ENCODE data around the gene PELI3. TPM values are rescaled to one million over a fixed set of nuclear protein-coding genes. Genes with fewer than 3 reads are reported as not detected.

The PELI3 gene
- 3.4 to 5.2 TPM (median 4.6 TPM) in 5 replicates for total RNA-seq (2022; extraction: Qiagen RNA extraction)

GRCh38 chr11:66466225-66467033 lies at the start of gene PELI3:
Gene PELI3 (plus strand): TSS chr11:66466905. CDS start chr11:66468129, 1,224 bp downstream.

GRCh38 chr11:66420671-66421476 lies 45.8 kb upstream of the PELI3 start, which contains the start of gene NPAS4:
Gene NPAS4 (plus strand): TSS chr11:66421035. CDS start chr11:66421180, 145 bp downstream.

GRCh38 chr11:66438504-66439466 lies 27.9 kb upstream of the PELI3 start, which contains the start of gene MRPL11:
Gene MRPL11 (minus strand): TSS chr11:66438848. CDS start chr11:66438754, 94 bp downstream.

GRCh38 chr11:66480117-66480938 lies 13.6 kb downstream of the PELI3 start, which contains the start of gene DPP3:
Gene DPP3 (plus strand): TSS chr11:66480434. CDS start chr11:66482201, 1,767 bp downstream.

GRCh38 chr11:66510271-66510989 lies 43.7 kb downstream of the PELI3 start, which contains the start of gene BBS1:
Gene BBS1 (plus strand): TSS chr11:66510635. CDS start chr11:66510660, 25 bp downstream.

Other genes starting within 250 kb of the PELI3 start
- 39.3 to 47.0 TPM (median 43.1 TPM) in 5 replicates for gene KLC2, start 209.2 kb upstream of the PELI3 start, total RNA-seq (2022; extraction: Qiagen RNA extraction)
- 131 to 153 TPM (median 147 TPM) in 5 replicates for gene RAB1B, start 198.3 kb upstream of the PELI3 start, total RNA-seq (2022; extraction: Qiagen RNA extraction)
- 2.1 to 3.0 TPM (median 2.3 TPM) in 5 replicates for gene CNIH2, start 188.7 kb upstream of the PELI3 start, total RNA-seq (2022; extraction: Qiagen RNA extraction)
- gene YIF1A, start 177.8 kb upstream of the PELI3 start, total RNA-seq (2022; extraction: Qiagen RNA extraction): 93.6 to 127 TPM (median 118 TPM) in 5 replicates
- 2.0 to 4.1 TPM (median 3.7 TPM) in 5 replicates for gene TMEM151A, start 175.0 kb upstream of the PELI3 start, total RNA-seq (2022; extraction: Qiagen RNA extraction)
- 0.02 to 0.03 TPM in 2 of 5 replicates, not detected in the others for gene CD248, start 149.9 kb upstream of the PELI3 start, total RNA-seq (2022; extraction: Qiagen RNA extraction)
- 22.0 to 34.3 TPM (median 31.6 TPM) in 5 replicates for gene RIN1, start 130.5 kb upstream of the PELI3 start, total RNA-seq (2022; extraction: Qiagen RNA extraction)
- 74.1 to 97.5 TPM (median 86.7 TPM) in 5 replicates for gene BRMS1, start 121.8 kb upstream of the PELI3 start, total RNA-seq (2022; extraction: Qiagen RNA extraction)
- 13.5 to 17.7 TPM (median 17.4 TPM) in 5 replicates for gene B4GAT1, start 119.3 kb upstream of the PELI3 start, total RNA-seq (2022; extraction: Qiagen RNA extraction)
- gene SLC29A2, start 95.1 kb upstream of the PELI3 start, total RNA-seq (2022; extraction: Qiagen RNA extraction): 6.0 to 10.5 TPM (median 9.3 TPM) in 5 replicates
- gene NPAS4, start 45.9 kb upstream of the PELI3 start, total RNA-seq (2022; extraction: Qiagen RNA extraction): not detected in 5 replicates
- 92.8 to 117 TPM (median 112 TPM) in 5 replicates for gene MRPL11, start 28.1 kb upstream of the PELI3 start, total RNA-seq (2022; extraction: Qiagen RNA extraction)
- gene DPP3, start 13.5 kb downstream of the PELI3 start, total RNA-seq (2022; extraction: Qiagen RNA extraction): 51.8 to 63.1 TPM (median 54.0 TPM) in 5 replicates
- gene BBS1, start 43.7 kb downstream of the PELI3 start, total RNA-seq (2022; extraction: Qiagen RNA extraction): 8.9 to 10.5 TPM (median 9.4 TPM) in 5 replicates
- 7.0 to 14.5 TPM (median 13.6 TPM) in 5 replicates for gene ZDHHC24, start 79.1 kb downstream of the PELI3 start, total RNA-seq (2022; extraction: Qiagen RNA extraction)
- 0.02 to 0.10 TPM (median 0.09 TPM) in 4 of 5 replicates, not detected in the other for gene ACTN3, start 80.0 kb downstream of the PELI3 start, total RNA-seq (2022; extraction: Qiagen RNA extraction)
- gene CTSF, start 101.7 kb downstream of the PELI3 start, total RNA-seq (2022; extraction: Qiagen RNA extraction): 31.7 to 39.8 TPM (median 33.7 TPM) in 5 replicates
- 0.34 to 0.58 TPM (median 0.49 TPM) in 5 replicates for gene CCDC87, start 126.2 kb downstream of the PELI3 start, total RNA-seq (2022; extraction: Qiagen RNA extraction)
- 23.6 to 30.6 TPM (median 27.5 TPM) in 5 replicates for gene CCS, start 126.3 kb downstream of the PELI3 start, total RNA-seq (2022; extraction: Qiagen RNA extraction)
- 57.5 to 80.4 TPM (median 64.7 TPM) in 5 replicates for gene RBM14, start 149.7 kb downstream of the PELI3 start, total RNA-seq (2022; extraction: Qiagen RNA extraction)
- 127 to 149 TPM (median 132 TPM) in 5 replicates for gene RBM4, start 171.8 kb downstream of the PELI3 start, total RNA-seq (2022; extraction: Qiagen RNA extraction)
- 17.2 to 20.5 TPM (median 19.0 TPM) in 5 replicates for gene RBM4B, start 211.0 kb downstream of the PELI3 start, total RNA-seq (2022; extraction: Qiagen RNA extraction)

All from A549 treated with AZD2906 at 1 μM for 4 hours (cell line).